ENCODE measurements around the gene APELA. TPM values are rescaled to one million over a fixed set of nuclear protein-coding genes. Genes with fewer than 3 reads are reported as not detected.

The APELA gene, protein sequence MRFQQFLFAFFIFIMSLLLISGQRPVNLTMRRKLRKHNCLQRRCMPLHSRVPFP
- total RNA-seq, result not detected
- not detected for polyA plus RNA-seq

DNA sequence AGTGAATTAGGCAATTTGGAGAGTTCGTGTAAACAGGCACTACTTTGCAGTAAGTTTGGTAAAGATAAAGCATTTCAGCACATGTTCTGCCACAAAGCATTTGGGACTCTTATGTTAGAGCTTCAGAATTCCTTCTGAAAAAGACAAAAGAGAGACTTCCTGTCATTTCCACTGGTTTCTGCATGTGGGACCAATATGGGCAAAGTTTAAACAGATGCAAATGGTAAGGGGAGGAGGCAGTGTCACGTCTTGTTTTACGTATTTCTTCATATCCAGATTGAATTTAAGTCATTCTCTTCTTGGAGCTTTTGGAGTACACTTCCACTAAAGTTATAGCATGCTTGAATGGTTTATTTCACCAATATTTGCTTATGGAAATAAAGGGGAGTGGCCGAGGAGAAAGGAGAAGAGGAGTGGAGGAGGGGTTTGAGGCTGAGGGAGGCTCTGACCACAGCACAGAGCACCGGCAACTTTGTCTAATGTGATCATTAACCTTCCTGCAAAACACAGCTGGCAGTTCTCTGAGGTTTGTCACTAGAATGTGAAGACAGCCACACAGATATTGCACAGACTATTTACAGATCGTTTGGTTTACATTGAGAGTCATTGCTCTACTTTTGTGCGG lies at the start of gene APELA:
APELA (plus strand) TSS at position 479 of the 625 bp plus-strand sequence. CDS start 154 bp downstream, outside the sequence.
- Mint-ChIP-seq H3K27ac (no peak within 1 kb of the TSS), H3K4me3 (no peak within 1 kb of the TSS), H3K9me3 (peaks cover 0 to 2% (median 0%) of the 10 kb centered on the region in 8 donors), H3K27me3 (peaks cover 0 to 3% of the 10 kb centered on the region in 2 donors), H3K4me1 (peaks cover 0 to 2% (median 0%) of the 10 kb centered on the region in 4 donors), H3K36me3 (no peaks in the 10 kb centered on the region)
- no peak for DNase-seq
- POLR2A ChIA-PET (ENCODE audit: partially characterized antibody), result no interaction called here
- no peak within 1 kb of the TSS for H3K4me3 ChIP-seq (ENCODE audit: low read length in 2 of 2)
- no peaks in the 10 kb centered on the region for H3K9me3 ChIP-seq (ENCODE audit: control insufficient read depth in 1 of 2, low read length in 2 of 2)
- H3K4me1 ChIP-seq (ENCODE audit: insufficient read depth, low read length), result no peaks in the 10 kb centered on the region
- intact Hi-C loops (cut with micrococcal nuclease), result no loop called here
- no peaks in the 10 kb centered on the region for H3K36me3 ChIP-seq (ENCODE audit: insufficient read depth, low read length)
- CTCF ChIA-PET (ENCODE audit: partially characterized antibody), result interaction anchor here (0.6 kb wide), 1 partner anchor 17 kb away, joined by 3 read pairs; no protein-coding TSS in a partner anchor
- no peaks in the 10 kb centered on the region for H3K27me3 ChIP-seq (ENCODE audit: insufficient read depth, low read length)
- no peak within 1 kb of the TSS for H3K27ac ChIP-seq (ENCODE audit: low read depth, low read length)

DNA sequence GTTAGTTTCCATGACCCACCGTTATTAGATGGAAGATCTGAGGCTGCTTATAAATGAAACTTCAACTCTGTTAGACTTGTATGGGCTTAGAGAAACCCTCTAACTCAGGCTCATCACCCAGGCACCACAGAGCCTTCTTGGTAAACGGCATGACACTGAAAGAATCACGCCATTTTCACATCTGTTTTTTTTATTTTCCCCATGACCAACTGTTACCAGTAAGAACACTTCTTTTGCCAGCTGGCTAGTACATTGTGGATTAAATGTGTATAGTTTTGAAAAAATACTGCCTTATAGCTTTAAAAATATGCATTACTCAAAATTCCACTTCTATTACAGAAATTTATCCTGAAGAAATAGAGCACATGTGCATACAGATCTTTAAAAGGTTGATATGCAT lies 48.0 kb upstream of the APELA start:
- POLR2A ChIA-PET (ENCODE audit: partially characterized antibody), result no interaction called here
- no peaks in the 10 kb centered on the region for H3K27me3 Mint-ChIP-seq
- no peak for DNase-seq
- H3K4me3 ChIP-seq (ENCODE audit: low read length in 2 of 2), result no peak overlapping the region
- CTCF ChIA-PET (ENCODE audit: partially characterized antibody), result no interaction called here
- H3K9me3 Mint-ChIP-seq, result no peaks in the 10 kb centered on the region
- no peaks in the 10 kb centered on the region for H3K4me1 Mint-ChIP-seq
- H3K4me1 ChIP-seq (ENCODE audit: insufficient read depth, low read length), result no peaks in the 10 kb centered on the region
- H3K27ac ChIP-seq (ENCODE audit: low read depth, low read length), result no peak overlapping the region
- H3K27ac Mint-ChIP-seq, result no peak overlapping the region
- H3K36me3 ChIP-seq (ENCODE audit: insufficient read depth, low read length), result no peaks in the 10 kb centered on the region
- intact Hi-C loops (cut with micrococcal nuclease), result no loop called here
- H3K9me3 ChIP-seq (ENCODE audit: control insufficient read depth in 1 of 2, low read length in 2 of 2), result no peaks in the 10 kb centered on the region
- no peaks in the 10 kb centered on the region for H3K27me3 ChIP-seq (ENCODE audit: insufficient read depth, low read length)
- H3K4me3 Mint-ChIP-seq, result no peak overlapping the region
- no peaks in the 10 kb centered on the region for H3K36me3 Mint-ChIP-seq

DNA sequence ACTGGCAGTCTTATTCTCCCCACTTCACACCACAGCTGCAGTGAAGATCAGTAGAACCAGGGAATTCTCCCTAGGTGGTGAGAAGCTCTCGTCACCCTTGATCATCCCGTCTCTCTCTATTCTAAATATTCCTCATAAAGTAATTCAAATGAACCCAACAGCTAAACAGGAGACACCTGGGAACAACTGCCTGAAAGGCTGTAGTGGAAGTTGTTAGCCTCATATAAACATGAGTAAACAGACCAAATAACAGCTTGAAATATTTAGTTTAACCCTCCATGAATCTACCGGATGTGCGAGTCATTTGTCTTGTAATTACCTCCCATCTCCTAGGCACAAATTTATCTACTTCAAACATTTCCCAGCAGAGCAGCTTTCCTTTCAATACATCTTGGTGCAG lies 30.4 kb upstream of the APELA start:
- CTCF ChIA-PET (ENCODE audit: partially characterized antibody), result no interaction called here
- intact Hi-C loops (cut with micrococcal nuclease), result no loop called here
- H3K4me3 Mint-ChIP-seq, result no peak overlapping the region
- Histone ChIP-seq H3K4me3 (ENCODE audit: low read length in 2 of 2) (no peak overlapping the region), H3K27me3 (ENCODE audit: insufficient read depth, low read length) (no peaks in the 10 kb centered on the region), H3K4me1 (ENCODE audit: insufficient read depth, low read length) (no peaks in the 10 kb centered on the region), H3K27ac (ENCODE audit: low read depth, low read length) (no peak overlapping the region), H3K9me3 (ENCODE audit: control insufficient read depth in 1 of 2, low read length in 2 of 2) (no peaks in the 10 kb centered on the region), H3K36me3 (ENCODE audit: insufficient read depth, low read length) (no peaks in the 10 kb centered on the region)
- DNase-seq, result no peak
- peaks cover 0 to 2% (median 0%) of the 10 kb centered on the region in 8 donors for H3K9me3 Mint-ChIP-seq
- no peaks in the 10 kb centered on the region for H3K36me3 Mint-ChIP-seq
- peaks cover 0 to 3% of the 10 kb centered on the region in 2 donors for H3K27me3 Mint-ChIP-seq
- H3K27ac Mint-ChIP-seq, result no peak overlapping the region
- H3K4me1 Mint-ChIP-seq, result no peaks in the 10 kb centered on the region
- POLR2A ChIA-PET (ENCODE audit: partially characterized antibody), result no interaction called here

DNA sequence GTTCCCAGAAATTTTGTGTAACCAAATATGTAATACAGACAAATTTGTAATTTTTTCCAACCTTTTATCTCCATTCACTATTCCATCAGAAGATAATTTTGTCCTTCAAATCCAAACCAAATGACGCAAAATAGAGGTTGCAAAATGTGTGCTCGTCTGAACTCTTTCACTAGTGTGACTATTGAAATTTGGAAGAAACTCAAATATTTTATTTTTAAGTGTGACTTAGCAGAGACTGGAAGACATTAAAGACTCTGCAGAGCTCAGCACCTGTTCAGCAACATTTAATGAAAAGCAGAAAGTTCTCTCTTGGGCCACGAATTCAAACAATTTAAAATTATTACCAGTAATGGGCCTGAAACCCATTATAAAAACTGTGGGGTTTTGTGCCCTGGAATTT lies 30.0 kb upstream of the APELA start:
- Mint-ChIP-seq H3K9me3 (peaks cover 0 to 5% (median 0%) of the 10 kb centered on the region in 8 donors), H3K4me3 (no peak overlapping the region), H3K27me3 (peaks cover 0 to 3% of the 10 kb centered on the region in 2 donors), H3K27ac (no peak overlapping the region), H3K36me3 (no peaks in the 10 kb centered on the region), H3K4me1 (no peaks in the 10 kb centered on the region)
- no peak for DNase-seq
- Histone ChIP-seq H3K36me3 (ENCODE audit: insufficient read depth, low read length) (no peaks in the 10 kb centered on the region), H3K9me3 (ENCODE audit: control insufficient read depth in 1 of 2, low read length in 2 of 2) (no peaks in the 10 kb centered on the region), H3K4me3 (ENCODE audit: low read length in 2 of 2) (no peak overlapping the region), H3K27ac (ENCODE audit: low read depth, low read length) (no peak overlapping the region), H3K4me1 (ENCODE audit: insufficient read depth, low read length) (no peaks in the 10 kb centered on the region), H3K27me3 (ENCODE audit: insufficient read depth, low read length) (no peaks in the 10 kb centered on the region)
- intact Hi-C loops (cut with micrococcal nuclease), result no loop called here
- ChIA-PET POLR2A (ENCODE audit: partially characterized antibody) (no interaction called here), CTCF (ENCODE audit: partially characterized antibody) (no interaction called here)

DNA sequence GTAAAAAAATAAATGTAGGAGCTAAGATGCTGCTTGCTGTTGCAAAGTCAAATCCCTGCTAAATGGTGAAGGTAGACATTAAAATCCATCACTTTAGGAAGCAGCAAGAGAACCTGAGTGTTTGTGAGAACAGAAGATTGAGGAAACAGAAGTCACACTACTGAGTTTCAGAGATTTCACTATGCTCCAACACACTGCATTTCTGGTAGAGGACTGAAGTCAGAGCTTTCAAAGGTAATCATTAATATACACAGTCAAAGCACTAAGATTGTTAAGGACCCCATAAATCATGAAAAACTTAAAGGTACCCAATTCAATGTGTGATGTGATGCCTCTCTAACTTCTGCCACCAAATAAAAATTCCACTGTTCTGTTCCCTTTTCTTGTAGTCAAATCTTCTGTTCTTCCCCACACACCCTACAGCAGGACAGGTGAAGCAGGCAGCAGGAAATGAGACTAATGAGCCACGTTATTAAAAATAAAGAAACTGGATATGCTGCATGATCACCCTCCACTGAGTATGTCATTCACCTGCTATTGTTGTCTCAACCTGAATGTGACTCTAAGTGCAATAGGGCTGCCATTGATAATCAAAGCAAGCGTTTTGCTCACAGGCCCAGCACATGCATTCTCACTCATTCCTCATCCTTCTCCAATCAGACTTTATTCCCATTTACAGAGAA lies 28.9 kb upstream of the APELA start:
- H3K4me3 Mint-ChIP-seq, result no peak overlapping the region
- Histone ChIP-seq H3K27me3 (ENCODE audit: insufficient read depth, low read length) (no peaks in the 10 kb centered on the region), H3K4me1 (ENCODE audit: insufficient read depth, low read length) (no peaks in the 10 kb centered on the region), H3K9me3 (ENCODE audit: control insufficient read depth in 1 of 2, low read length in 2 of 2) (no peaks in the 10 kb centered on the region), H3K27ac (ENCODE audit: low read depth, low read length) (no peak overlapping the region), H3K4me3 (ENCODE audit: low read length in 2 of 2) (no peak overlapping the region), H3K36me3 (ENCODE audit: insufficient read depth, low read length) (no peaks in the 10 kb centered on the region)
- ChIA-PET CTCF (ENCODE audit: partially characterized antibody) (no interaction called here), POLR2A (ENCODE audit: partially characterized antibody) (no interaction called here)
- no peak for DNase-seq
- H3K27ac Mint-ChIP-seq, result no peak overlapping the region
- H3K9me3 Mint-ChIP-seq, result peaks cover 0 to 10% (median 4%) of the 10 kb centered on the region in 8 donors
- H3K27me3 Mint-ChIP-seq, result no peaks in the 10 kb centered on the region
- no peaks in the 10 kb centered on the region for H3K4me1 Mint-ChIP-seq
- intact Hi-C loops (cut with micrococcal nuclease), result no loop called here
- no peaks in the 10 kb centered on the region for H3K36me3 Mint-ChIP-seq

DNA sequence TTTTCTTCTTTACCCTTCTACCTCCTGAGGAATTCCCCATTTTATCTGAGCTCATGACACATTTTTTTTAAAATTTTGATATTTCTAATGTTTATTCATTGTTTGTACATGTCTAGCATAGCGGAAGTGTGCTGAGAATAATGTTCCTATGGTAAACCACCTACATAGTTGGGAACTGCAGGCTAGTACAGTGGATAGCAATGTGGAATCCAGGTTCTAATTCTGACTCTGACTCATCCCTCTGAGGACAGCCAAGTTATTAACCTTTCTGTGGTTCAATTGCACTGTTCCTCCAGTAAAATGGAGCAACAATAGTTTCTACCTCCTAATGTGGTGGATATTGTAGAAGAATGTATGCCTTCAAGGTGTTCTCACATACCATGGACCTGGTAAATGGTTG lies 20.6 kb upstream of the APELA start:
- no peaks in the 10 kb centered on the region for H3K4me1 ChIP-seq (ENCODE audit: insufficient read depth, low read length)
- no peak overlapping the region for H3K4me3 ChIP-seq (ENCODE audit: low read length in 2 of 2)
- no peaks in the 10 kb centered on the region for H3K27me3 ChIP-seq (ENCODE audit: insufficient read depth, low read length)
- no peaks in the 10 kb centered on the region for H3K36me3 ChIP-seq (ENCODE audit: insufficient read depth, low read length)
- no peaks in the 10 kb centered on the region for H3K9me3 ChIP-seq (ENCODE audit: control insufficient read depth in 1 of 2, low read length in 2 of 2)
- Mint-ChIP-seq H3K27me3 (no peaks in the 10 kb centered on the region), H3K27ac (no peak overlapping the region), H3K9me3 (peaks cover 0 to 10% (median 3%) of the 10 kb centered on the region in 8 donors), H3K4me1 (no peaks in the 10 kb centered on the region), H3K36me3 (no peaks in the 10 kb centered on the region), H3K4me3 (no peak overlapping the region)
- no peak for DNase-seq
- intact Hi-C loops (cut with micrococcal nuclease), result no loop called here
- CTCF ChIA-PET (ENCODE audit: partially characterized antibody), result no interaction called here
- H3K27ac ChIP-seq (ENCODE audit: low read depth, low read length), result no peak overlapping the region
- POLR2A ChIA-PET (ENCODE audit: partially characterized antibody), result no interaction called here

DNA sequence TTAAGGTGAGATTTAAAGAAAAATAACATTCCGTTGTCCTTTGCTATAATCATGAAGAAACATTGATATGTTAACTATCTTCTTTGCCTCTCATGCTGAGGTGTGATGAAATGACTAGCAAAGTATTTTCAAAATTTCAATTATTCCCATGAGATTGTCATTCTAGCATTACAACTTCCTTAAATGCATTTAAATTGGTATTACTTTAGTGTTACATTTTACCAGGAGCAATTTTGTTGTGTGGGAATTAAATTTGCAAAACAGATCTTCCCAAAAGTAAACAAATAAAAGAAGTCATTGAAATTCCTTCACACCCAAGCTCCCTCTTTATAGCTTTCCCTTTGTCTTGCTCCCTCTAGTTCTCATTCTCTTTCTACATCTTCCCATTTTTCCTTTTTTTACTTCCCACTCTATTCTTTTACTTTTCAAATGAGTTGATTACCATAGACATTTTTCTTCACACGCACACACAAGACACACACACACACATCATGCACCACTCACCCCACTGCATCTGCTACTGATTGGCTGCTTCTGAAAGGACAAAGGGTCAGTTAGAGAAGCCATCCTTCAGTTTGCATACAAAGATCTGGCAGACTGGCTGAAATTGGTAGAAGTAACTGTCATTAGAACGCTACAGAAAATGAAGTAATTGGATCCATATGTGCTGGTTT lies 10.0 kb upstream of the APELA start:
- H3K36me3 ChIP-seq (ENCODE audit: insufficient read depth, low read length), result no peaks in the 10 kb centered on the region
- H3K36me3 Mint-ChIP-seq, result no peaks in the 10 kb centered on the region
- no peak overlapping the region for H3K4me3 Mint-ChIP-seq
- peak overlapping the region in 1 of 7 donors; percentile 32 for H3K27ac Mint-ChIP-seq
- H3K27me3 ChIP-seq (ENCODE audit: insufficient read depth, low read length), result no peaks in the 10 kb centered on the region
- ChIA-PET POLR2A (ENCODE audit: partially characterized antibody) (no interaction called here), CTCF (ENCODE audit: partially characterized antibody) (no interaction called here)
- intact Hi-C loops (cut with micrococcal nuclease), result no loop called here
- H3K4me3 ChIP-seq (ENCODE audit: low read length in 2 of 2), result no peak overlapping the region
- H3K4me1 ChIP-seq (ENCODE audit: insufficient read depth, low read length), result no peaks in the 10 kb centered on the region
- H3K4me1 Mint-ChIP-seq, result no peaks in the 10 kb centered on the region
- H3K27me3 Mint-ChIP-seq, result peaks cover 2 to 3% of the 10 kb centered on the region in 2 donors
- H3K9me3 Mint-ChIP-seq, result peaks cover 0 to 3% (median 0%) of the 10 kb centered on the region in 8 donors
- H3K9me3 ChIP-seq (ENCODE audit: control insufficient read depth in 1 of 2, low read length in 2 of 2), result no peaks in the 10 kb centered on the region
- no peak for DNase-seq
- H3K27ac ChIP-seq (ENCODE audit: low read depth, low read length), result no peak overlapping the region

All from CD4-positive, alpha-beta memory T cell (primary cell).